Measurements from ENCODE around the gene PUS7.
"Not testable (repeated sequence)": the region's sequence is repeated elsewhere in the genome, so short reads cannot be mapped to it uniquely, and the experiment has no call there.

PUS7 gene

GRCh38 chr7:105444342-105444987, 77.6 kb downstream of the PUS7 start:
- no peak for DNase-seq (ENCODE audit: low read depth)

GRCh38 chr7:105442214-105442613, 79.9 kb downstream of the PUS7 start:
- not testable (repeated sequence) for DNase-seq (ENCODE audit: low read depth)

- DNase-seq (ENCODE audit: low read depth) = no peak
These were observed 82.7 kb downstream of the PUS7 start for GRCh38 chr7:105439174-105439893.

GRCh38 chr7:105438847-105439173, 83.3 kb downstream of the PUS7 start:
- DNase-seq (ENCODE audit: low read depth) = no peak

- no peak for DNase-seq (ENCODE audit: low read depth)
These were observed 83.8 kb downstream of the PUS7 start for GRCh38 chr7:105438254-105438653.

- DNase-seq (ENCODE audit: low read depth) = not testable (repeated sequence)
These were observed 84.7 kb downstream of the PUS7 start for GRCh38 chr7:105437356-105437755.

GRCh38 chr7:105429746-105430612, 92.1 kb downstream of the PUS7 start:
- DNase-seq (ENCODE audit: low read depth) = peak; percentile 34

- no peak for DNase-seq (ENCODE audit: low read depth)
These were observed 95.4 kb downstream of the PUS7 start for GRCh38 chr7:105426606-105427146.

- DNase-seq (ENCODE audit: low read depth) = no peak
These were observed 98.1 kb downstream of the PUS7 start for GRCh38 chr7:105423987-105424386.

GRCh38 chr7:105413887-105414437, 108.1 kb downstream of the PUS7 start:
- no peak for DNase-seq (ENCODE audit: low read depth)

- DNase-seq (ENCODE audit: low read depth) = not testable (repeated sequence)
These were observed 111.3 kb downstream of the PUS7 start for GRCh38 chr7:105410774-105411173.

- not testable (repeated sequence) for DNase-seq (ENCODE audit: low read depth)
These were observed 112.3 kb downstream of the PUS7 start for GRCh38 chr7:105409775-105410174.

- no peak for DNase-seq (ENCODE audit: low read depth)
These were observed 113.2 kb downstream of the PUS7 start for GRCh38 chr7:105408791-105409410.

Data from T follicular helper cell (primary cell).